ENCODE results near the gene IARS2. TPM values are rescaled to one million over a fixed set of nuclear protein-coding genes. Genes with fewer than 3 reads are reported as not detected.
A peak's percentile ranks its signal among the peaks of the same experiment; 100 is the strongest.

Gene IARS2
- total RNA-seq, 1 experiment from 2014 or later: 123 TPM

DNA sequence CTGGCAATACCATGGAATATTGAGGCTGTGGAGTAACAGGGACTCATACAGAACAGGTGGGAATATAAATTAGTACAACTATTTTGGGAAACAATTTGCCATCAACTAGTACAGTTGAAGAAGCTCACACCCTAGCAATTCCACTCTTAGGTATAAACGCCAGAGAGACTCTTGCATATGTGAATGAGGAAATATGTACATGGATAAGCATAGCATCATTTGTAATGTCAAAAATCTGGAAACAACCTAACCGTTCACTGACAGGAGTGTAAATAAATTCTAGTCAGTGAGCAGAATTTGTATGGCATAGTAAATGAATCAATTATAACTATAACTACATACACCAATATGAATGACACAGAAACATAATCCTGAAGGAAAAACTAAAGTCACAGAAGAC lies 94.6 kb downstream of the IARS2 start:
- Histone ChIP-seq H3K27me3 (replicated peaks; ENCODE audit: control insufficient read depth, insufficient read depth, low read length) (no peaks in the 10 kb centered on the region), H3K36me3 (ENCODE audit: control insufficient read depth, insufficient read depth, low read length) (peaks cover 1% of the 10 kb centered on the region; the same call in 1 of the 2 replicates), H3K4me3 (ENCODE audit: low read depth, low read length) (no peak overlapping the region), H3K9me3 (no peaks in the 10 kb centered on the region), H3K4me1 (no peaks in the 10 kb centered on the region)
- intact Hi-C loops (cut with micrococcal nuclease; ENCODE audit: unreplicated experiment): no loop called here
- H3K27me3 Mint-ChIP-seq (ENCODE audit: insufficient read depth, unreplicated experiment): no peaks in the 10 kb centered on the region
- ChIA-PET CTCF (no interaction called here), POLR2A (no interaction called here)
- no peak for DNase-seq
- no peaks in the 10 kb centered on the region for H3K4me1 Mint-ChIP-seq (ENCODE audit: low read depth, unreplicated experiment)
- TF ChIP-seq, protein P1, sequence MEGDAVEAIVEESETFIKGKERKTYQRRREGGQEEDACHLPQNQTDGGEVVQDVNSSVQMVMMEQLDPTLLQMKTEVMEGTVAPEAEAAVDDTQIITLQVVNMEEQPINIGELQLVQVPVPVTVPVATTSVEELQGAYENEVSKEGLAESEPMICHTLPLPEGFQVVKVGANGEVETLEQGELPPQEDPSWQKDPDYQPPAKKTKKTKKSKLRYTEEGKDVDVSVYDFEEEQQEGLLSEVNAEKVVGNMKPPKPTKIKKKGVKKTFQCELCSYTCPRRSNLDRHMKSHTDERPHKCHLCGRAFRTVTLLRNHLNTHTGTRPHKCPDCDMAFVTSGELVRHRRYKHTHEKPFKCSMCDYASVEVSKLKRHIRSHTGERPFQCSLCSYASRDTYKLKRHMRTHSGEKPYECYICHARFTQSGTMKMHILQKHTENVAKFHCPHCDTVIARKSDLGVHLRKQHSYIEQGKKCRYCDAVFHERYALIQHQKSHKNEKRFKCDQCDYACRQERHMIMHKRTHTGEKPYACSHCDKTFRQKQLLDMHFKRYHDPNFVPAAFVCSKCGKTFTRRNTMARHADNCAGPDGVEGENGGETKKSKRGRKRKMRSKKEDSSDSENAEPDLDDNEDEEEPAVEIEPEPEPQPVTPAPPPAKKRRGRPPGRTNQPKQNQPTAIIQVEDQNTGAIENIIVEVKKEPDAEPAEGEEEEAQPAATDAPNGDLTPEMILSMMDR (IDR thresholded peaks at IDR 0.05; ENCODE audit: insufficient read depth in 1 of 2, low read depth in 1 of 2, low read length in 1 of 2, severe bottlenecking in 1 of 2, unreplicated experiment in 1 of 2): no peak
- peaks cover 35% of the 10 kb centered on the region for H3K36me3 Mint-ChIP-seq (ENCODE audit: insufficient read depth, unreplicated experiment)
- no peak overlapping the region for H3K4me3 Mint-ChIP-seq (ENCODE audit: unreplicated experiment)
- no TSS peak for BruUV-seq (replicated peaks)
- no peaks in the 10 kb centered on the region for H3K9me3 Mint-ChIP-seq (ENCODE audit: unreplicated experiment)
- no peak overlapping the region for H3K27ac Mint-ChIP-seq (ENCODE audit: unreplicated experiment)

DNA sequence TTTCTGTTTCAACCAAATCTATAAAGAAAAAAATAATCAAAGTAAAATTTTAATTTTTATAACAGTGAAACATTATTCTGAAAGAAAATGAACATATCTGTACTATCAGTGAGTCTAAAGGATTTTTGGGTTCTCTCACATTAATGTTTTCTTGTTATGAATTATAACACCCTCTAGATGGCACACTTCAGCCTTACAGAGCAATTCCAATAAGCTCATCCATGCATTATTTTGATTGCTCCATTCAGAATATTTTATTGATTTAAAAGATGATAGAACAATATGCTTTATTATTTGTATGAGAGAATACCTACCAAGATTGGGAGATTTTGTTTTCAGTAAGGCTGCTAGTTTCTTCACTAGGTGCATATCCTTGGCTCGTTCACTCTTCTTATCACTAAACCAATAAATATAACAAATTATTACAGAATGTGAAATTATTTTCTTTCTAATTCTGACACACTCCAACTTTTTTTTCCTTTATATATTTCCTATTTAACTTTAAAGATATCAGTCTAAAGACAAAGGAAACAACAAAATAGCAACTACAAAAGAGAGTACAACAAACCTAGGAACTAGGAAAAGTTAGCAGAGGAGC lies 95.9 kb downstream of the IARS2 start:
- H3K27me3 ChIP-seq (replicated peaks; ENCODE audit: control insufficient read depth, insufficient read depth, low read length): no peaks in the 10 kb centered on the region
- H3K36me3 Mint-ChIP-seq (ENCODE audit: insufficient read depth, unreplicated experiment): peaks cover 38% of the 10 kb centered on the region
- intact Hi-C loops (cut with micrococcal nuclease; ENCODE audit: unreplicated experiment): no loop called here

GRCh38 chr1:220195701-220196100 lies 101.8 kb downstream of the IARS2 start:
- intact Hi-C loops (cut with micrococcal nuclease; ENCODE audit: unreplicated experiment): no loop called here
- no peak for DNase-seq
- TF ChIP-seq, protein P1 (IDR thresholded peaks at IDR 0.05; ENCODE audit: insufficient read depth in 1 of 2, low read depth in 1 of 2, low read length in 1 of 2, severe bottlenecking in 1 of 2, unreplicated experiment in 1 of 2): no peak
- no peaks in the 10 kb centered on the region for H3K9me3 Mint-ChIP-seq (ENCODE audit: unreplicated experiment)
- peaks cover 18% of the 10 kb centered on the region for H3K36me3 Mint-ChIP-seq (ENCODE audit: insufficient read depth, unreplicated experiment)
- H3K4me3 Mint-ChIP-seq (ENCODE audit: unreplicated experiment): no peak overlapping the region
- no peaks in the 10 kb centered on the region for H3K27me3 Mint-ChIP-seq (ENCODE audit: insufficient read depth, unreplicated experiment)
- POLR2A ChIA-PET: no interaction called here
- H3K27ac Mint-ChIP-seq (ENCODE audit: unreplicated experiment): no peak overlapping the region
- CTCF ChIA-PET: interaction anchor here (0.6 kb wide), 1 partner anchor 34 kb away, joined by 3 read pairs; no protein-coding TSS in a partner anchor
- no peaks in the 10 kb centered on the region for H3K4me1 Mint-ChIP-seq (ENCODE audit: low read depth, unreplicated experiment)
- H3K4me1 ChIP-seq: no peaks in the 10 kb centered on the region
- H3K9me3 ChIP-seq: no peaks in the 10 kb centered on the region
- peaks cover 1% of the 10 kb centered on the region; the same call in 1 of the 2 replicates for H3K36me3 ChIP-seq (ENCODE audit: control insufficient read depth, insufficient read depth, low read length)
- no peak overlapping the region for H3K4me3 ChIP-seq (ENCODE audit: low read depth, low read length)
- no peaks in the 10 kb centered on the region for H3K27me3 ChIP-seq (replicated peaks; ENCODE audit: control insufficient read depth, insufficient read depth, low read length)
- no TSS peak for BruUV-seq (replicated peaks)

More for the DNA sequence above, 95.9 kb downstream of the IARS2 start:
- no peak overlapping the region for H3K27ac Mint-ChIP-seq (ENCODE audit: unreplicated experiment)
- DNase-seq: peak in 1 of 2 experiments; percentile 5
- peaks cover 1% of the 10 kb centered on the region; the same call in 1 of the 2 replicates for H3K36me3 ChIP-seq (ENCODE audit: control insufficient read depth, insufficient read depth, low read length)
- no peaks in the 10 kb centered on the region for H3K4me1 ChIP-seq
- no peaks in the 10 kb centered on the region for H3K9me3 ChIP-seq
- no peaks in the 10 kb centered on the region for H3K4me1 Mint-ChIP-seq (ENCODE audit: low read depth, unreplicated experiment)
- H3K4me3 Mint-ChIP-seq (ENCODE audit: unreplicated experiment): no peak overlapping the region
- no peaks in the 10 kb centered on the region for H3K9me3 Mint-ChIP-seq (ENCODE audit: unreplicated experiment)
- TF ChIP-seq, protein P1 (IDR thresholded peaks at IDR 0.05; ENCODE audit: insufficient read depth in 1 of 2, low read depth in 1 of 2, low read length in 1 of 2, severe bottlenecking in 1 of 2, unreplicated experiment in 1 of 2): peak; percentile 24 to 52
- no TSS peak for BruUV-seq (replicated peaks)
- no peaks in the 10 kb centered on the region for H3K27me3 Mint-ChIP-seq (ENCODE audit: insufficient read depth, unreplicated experiment)
- H3K4me3 ChIP-seq (ENCODE audit: low read depth, low read length): no peak overlapping the region
- ChIA-PET POLR2A (no interaction called here), CTCF (interaction anchor here (0.7 to 1.0 kb wide), 4 partner anchors 27 to 138 kb away, joined by 3 to 5 read pairs (median 4); no protein-coding TSS in a partner anchor)

Small RNA genes lying within 50 kb of the gene (microRNA-seq; reads per million reads assigned to microRNA genes)
- gene MIR194-1: 245 reads per million, percentile 78 among the genes with 10 or more reads in this experiment
- gene MIR215: 362 reads per million, percentile 80 among the genes with 10 or more reads in this experiment

Other genes starting within 250 kb of the IARS2 start
- 0.39 and 0.65 TPM in 2 replicates for gene SLC30A10, start 165.6 kb upstream of the IARS2 start, total RNA-seq (2022)
- gene EPRS1, start 47.6 kb upstream of the IARS2 start, total RNA-seq (2022): 199 and 215 TPM in 2 replicates
- 25.0 and 29.4 TPM in 2 replicates for gene BPNT1, start 4.3 kb upstream of the IARS2 start, total RNA-seq (2022)
- 41.1 and 47.0 TPM in 2 replicates for gene RAB3GAP2, start 178.3 kb downstream of the IARS2 start, total RNA-seq (2022)

All from Caco-2 (cell line).